NCI-H1436 treated with DMSO at 0.1 percent for 48 hours (cell line): ENCODE measurements around the gene PRICKLE2.

Experiments
- DNase-seq: peaks from one replicate; lab custom pipeline; 2025; lab: John Stamatoyannopoulos, UW

PRICKLE2 gene

DNA sequence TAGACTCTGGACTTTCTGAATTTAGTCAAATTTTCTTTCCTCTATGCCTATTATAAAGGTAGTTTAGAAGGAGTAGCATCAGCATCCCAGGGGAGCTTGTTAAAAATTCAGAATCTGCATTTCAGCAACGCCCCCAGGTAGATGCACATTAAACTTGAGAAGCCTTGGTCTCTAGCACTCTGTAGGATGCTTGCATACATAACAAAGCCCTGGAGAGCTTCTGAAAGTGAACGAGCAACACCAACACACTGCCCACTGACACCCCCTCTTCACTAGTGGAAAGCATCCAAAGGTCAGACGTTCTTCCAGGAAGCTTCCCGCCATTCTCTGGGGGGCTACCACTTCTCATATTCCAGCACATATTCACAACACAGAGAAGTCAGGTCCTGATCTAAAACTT, 6.5 kb downstream of the PRICKLE2 start:
- DNase-seq, result no peak

DNA sequence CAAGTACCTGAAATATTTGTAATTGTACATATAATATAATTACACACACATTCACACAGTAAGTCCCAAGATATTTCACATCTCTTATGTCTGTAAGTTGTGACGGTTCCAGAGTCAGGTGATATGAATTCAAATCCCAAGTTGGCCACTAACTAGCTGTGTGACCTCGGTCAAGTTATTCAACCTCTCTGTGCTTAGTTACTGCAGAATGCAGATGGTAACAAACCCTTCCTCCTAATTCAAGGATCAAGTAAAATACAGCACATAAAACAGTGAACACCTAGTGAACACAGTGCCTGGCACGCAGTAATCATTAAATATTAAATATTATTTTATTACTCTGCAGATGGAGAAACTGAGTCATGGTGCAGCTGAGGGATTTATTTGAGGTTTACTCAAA, 6.9 kb downstream of the PRICKLE2 start:
- DNase-seq, result no peak

DNA sequence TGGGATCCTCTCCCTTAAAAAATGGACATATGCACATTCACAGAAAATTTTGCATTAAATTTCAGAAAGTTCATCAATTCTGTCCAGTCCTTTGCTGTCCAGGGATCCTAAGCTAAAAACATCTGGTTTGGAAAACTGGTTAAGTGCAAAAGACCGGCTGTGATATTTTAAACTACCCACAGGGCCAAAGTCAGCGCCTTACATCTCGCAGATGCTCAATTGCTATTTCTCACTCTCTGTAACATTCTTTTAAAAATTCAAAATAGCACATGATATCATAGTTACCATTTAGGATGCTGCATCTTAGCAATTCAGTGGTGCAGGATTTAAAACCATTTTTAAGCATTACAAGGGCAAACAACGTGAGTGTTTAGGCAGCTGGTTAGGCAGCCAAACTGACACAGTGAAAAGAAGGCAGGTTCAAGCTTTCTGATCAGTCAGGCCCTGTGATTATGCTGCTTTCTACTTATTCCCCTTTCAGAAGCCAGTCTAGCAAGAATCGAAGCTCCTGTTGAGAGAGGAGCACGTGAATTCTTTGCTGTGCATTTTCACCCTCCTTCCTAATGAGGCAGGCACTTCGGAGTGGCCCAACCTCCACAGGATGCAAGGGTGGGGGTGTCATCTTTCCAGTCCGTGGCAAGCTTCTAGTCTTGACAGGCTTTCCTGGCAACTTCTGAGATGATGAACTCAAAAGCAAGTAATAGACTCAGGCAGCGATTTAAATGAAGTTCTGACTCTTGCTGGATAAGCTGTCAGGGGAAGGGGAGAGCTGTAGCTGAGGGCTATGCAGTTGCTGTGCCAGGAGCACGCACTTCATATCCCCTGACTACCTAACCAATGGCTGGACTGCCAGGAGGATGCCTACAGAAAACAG, 8.8 kb downstream of the PRICKLE2 start:
- DNase-seq, result no peak

DNA sequence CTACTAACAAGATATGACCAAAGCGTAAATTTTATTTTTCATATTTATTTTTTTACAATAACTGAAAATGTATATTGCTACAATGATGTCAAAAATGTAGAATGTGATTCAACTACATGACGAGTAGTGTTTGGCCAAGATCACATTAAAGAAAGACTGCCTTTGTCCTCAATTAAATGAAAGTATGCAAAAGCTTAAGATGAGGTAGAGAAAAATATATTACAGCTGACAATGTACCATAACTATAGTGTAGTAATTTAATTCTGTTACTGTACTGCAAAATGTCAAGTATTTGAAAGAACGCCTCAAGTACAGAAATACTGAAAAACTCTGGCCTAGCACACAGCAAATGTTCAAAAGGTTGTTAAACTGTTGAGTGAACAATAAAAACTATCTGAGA, 9.7 kb downstream of the PRICKLE2 start:
- DNase-seq, result no peak

DNA sequence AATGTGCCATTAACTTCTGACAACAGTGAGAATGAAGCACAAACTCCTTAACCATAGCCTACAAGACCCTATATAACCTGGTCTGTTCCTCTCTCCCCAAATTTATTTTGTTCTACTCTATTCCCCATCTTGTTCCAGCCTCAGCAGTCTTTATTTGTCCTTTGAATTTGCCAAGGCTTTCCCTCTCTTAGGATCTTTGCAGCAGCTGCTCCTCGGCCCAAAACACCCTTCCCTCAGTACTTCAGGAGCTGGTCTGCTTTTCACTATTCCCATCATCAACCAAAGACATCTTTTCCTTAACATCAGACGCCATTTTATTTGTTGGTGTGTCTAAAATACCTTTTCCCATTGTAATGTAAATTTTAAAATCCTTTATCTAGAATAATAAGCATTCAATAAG, 10.2 kb downstream of the PRICKLE2 start:
- no peak for DNase-seq

DNA sequence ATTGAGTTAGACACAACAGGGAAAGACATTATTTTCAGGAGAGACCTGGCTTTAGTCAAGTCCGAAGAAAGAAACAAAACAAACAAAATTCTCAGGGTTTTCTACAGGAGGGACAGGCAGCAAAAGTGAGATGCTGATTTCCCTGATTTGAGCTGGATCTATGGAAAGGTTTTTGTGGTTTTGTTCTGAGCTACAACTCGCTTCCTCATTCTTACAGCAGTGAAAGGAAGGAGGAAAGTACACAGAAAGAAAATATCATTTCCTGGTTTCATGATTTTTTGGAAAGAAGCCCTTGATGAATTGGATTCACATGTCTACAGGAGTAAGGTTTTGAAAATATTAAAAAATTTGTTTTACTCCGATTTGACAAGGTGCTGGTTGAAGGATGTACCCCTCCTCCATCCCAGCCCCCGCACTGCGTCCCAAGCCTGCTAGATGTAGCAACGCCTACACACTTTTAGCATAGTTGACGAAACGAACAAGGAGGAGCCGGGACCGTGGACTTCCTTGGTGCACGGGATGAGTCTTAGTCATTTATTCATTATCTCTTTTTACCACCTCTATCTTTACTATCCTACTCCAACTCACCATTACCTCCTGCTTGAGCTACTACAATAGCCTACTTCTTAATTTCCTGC, 10.8 kb downstream of the PRICKLE2 start:
- DNase-seq, result no peak

DNA sequence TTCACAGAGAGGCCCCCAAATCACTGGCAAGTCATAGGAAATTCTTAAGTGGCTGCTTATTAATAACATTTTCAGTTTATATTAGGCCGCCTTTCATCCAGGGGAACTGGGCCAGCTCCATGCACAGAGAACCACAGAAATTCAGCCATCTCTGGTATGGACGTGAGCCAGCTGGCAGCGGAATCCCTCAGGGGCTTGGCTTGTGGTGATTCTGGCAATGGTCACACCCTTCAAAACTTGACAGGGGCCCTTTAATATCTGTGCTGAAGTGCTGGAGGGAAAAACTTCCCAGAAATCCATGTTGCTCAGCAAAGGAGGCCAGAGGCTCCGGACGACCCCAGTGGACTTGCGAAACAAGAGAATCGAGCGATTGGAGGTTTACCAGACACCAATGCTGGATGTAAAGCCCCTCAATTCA, 11.3 kb downstream of the PRICKLE2 start:
- DNase-seq, result no peak

DNA sequence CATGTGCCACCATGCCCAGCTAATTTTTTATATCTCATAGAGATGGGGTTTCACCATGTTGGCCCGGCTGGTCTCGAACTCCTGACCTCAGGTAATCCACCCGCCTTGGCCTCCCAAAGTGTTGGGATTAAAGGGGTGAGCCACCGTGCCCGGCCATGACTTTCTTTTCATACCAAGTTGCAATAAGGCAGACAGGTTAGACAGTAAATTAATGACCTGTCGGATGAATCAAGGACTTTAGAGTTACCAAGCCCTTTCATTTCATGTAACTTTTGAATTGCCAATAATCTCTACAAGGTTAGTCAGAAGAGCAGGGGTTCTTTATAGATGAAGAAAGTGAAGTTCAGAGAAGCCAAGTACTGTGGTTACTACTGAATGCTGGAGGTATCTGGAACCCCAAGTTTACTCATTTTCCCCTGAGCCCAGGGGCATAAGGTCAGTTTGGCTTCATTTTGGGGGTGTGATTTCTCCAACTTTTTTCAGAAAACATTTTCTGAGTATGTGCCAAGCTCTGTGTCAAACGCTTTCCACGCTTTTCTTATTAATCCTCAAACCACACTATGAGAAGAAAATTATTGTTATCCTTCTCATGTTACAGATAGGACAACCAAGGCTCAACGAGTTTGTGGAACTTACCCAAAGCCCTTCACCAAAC, 11.9 kb downstream of the PRICKLE2 start:
- no peak for DNase-seq

DNA sequence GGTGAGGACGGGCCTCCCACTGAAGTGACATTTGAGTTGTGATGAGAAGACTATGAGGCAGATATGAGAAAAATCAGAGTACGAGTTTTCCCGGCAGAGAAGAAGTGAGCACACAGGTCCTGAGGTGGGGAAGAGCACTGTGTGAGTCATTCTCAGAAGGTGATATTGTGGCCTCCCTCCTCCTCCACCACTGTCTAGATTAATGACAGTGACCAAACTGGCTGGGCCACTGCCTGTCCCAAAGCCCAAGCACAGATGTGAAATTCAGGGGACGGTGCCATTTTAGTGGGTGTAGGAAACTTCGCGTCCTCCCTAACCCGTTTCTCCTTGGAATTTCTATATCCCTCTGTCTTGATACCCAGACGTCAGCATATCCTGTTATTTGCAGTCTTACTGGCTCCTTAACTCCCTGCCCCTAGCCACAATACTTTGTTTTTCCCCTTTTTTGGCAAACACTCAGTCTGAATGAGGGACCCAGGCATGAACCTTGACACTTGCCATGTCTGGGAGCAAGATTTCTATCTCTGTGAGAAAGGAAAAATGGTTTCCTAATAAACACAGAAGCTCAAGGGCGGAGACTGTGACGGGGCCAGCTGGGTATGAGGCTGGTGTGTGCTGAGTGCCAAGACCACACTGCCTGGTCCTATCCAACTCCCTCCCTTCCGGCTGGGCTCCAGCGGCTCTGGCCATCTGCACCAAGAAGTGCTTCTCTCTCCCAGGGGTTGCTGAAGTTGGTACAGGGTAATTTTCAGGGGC, 15.2 kb downstream of the PRICKLE2 start:
- DNase-seq, result no peak

DNA sequence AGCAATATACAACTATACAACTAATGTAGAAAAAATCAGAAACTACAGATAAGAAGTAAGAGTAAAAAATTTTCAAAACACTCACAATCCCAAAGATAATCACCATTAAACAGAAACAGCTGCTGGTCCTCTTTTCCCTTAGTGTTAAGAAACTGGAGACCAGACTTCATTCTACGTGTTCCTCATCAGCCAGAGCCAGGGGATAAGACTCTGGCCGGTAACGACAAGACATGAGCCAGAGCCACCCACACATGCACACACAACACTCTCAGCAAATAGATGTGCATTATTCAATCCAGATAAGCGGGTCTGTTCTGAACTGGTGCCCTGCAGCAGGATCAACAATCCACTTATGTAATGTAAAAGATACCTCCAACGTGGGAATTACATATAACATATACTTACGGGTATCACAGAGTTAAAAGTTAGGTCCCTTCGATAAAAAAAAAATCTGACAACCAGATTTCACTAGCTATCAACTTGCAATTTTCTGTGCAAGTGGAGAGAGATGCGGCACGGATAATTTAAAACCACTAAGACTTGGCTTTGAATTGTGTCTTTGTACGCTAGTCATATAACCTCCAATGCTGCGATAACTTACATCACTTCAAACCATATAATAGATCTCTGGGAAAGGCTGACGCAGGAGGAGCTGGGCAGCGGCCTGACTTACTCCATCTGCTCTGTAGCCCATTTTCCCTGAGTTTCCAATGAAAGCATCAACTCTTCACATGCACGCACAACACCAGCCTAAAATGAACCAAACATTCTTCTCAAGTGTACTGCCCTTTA, 17.8 kb downstream of the PRICKLE2 start:
- no peak for DNase-seq

DNA sequence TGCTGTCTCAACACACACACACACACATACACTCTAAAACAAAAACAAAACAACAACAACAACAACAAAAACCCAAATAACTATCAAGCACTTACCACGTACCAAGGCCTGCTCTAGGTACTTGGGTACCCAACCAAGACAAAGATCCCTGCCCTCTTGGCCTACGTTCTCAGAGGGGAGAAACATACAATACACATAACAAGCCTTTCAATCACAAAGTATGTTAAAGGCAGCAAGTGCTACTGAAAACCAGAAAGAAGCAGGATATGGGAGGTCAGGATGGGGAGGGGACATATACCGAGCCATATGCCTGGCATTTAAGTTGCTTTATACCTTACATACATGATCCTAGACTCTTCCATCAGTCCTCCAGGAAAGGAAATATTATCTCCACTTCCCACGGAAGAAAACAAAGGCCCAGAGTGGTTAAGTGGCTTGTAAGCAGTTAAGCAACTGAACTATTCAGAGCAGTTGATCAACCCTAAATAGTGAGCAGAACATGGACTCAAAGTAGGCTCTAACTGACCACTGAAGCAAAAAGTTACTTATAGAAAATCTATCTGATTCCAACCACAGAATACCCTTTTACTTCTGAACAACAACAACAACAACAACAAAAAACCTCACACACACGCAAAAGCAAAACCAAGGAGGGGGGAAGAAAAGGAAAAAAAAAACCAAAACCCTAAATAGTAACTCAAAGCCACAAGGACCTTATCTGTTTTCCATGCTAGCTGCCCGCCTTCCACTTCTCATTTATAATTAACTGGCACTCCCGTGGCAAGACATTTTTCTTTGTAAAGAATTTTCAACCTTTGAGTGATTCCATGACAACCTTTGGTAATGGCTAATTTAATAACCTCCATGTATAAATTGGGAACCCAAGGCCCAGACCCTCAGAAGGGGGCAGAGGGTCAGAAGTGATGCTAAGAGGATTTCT, 21.0 kb downstream of the PRICKLE2 start:
- DNase-seq, result no peak

DNA sequence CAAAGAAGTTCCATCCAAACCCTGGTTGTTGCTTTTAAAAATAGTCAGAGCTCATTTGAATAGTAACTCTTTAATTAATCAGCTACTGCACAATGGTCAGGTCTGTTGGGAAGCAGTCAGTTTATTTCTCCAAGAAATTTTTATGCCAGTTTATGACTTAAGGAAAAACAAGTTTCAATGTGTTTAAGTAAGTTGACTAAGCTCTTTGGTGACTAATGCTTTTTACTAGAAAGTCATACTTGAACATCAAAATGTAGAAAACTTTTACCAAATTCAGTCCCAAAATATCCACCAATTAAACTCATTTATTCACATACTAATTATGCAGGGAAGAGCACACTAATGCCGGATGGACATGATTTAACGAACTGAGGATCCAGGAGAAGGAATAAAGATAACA, 22.1 kb downstream of the PRICKLE2 start:
- no peak for DNase-seq

DNA sequence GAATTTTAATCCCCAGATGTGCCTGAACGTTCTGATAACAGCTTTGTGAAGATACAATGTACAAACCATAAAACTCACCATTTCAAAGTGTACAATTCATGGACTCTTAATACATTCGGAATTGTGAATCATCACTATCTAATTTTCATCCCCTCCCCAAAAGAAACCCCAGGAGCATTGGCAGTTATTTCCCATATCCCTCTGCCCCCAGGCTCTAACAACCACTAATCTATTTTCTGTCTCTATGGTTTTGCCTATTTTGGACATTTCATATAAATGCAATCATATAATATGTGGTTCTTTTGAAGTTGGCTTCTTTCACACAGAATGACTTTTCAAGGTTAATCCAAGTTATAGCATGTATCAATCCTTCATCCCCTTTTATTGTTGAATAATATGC, 25.3 kb downstream of the PRICKLE2 start:
- DNase-seq, result no peak

DNA sequence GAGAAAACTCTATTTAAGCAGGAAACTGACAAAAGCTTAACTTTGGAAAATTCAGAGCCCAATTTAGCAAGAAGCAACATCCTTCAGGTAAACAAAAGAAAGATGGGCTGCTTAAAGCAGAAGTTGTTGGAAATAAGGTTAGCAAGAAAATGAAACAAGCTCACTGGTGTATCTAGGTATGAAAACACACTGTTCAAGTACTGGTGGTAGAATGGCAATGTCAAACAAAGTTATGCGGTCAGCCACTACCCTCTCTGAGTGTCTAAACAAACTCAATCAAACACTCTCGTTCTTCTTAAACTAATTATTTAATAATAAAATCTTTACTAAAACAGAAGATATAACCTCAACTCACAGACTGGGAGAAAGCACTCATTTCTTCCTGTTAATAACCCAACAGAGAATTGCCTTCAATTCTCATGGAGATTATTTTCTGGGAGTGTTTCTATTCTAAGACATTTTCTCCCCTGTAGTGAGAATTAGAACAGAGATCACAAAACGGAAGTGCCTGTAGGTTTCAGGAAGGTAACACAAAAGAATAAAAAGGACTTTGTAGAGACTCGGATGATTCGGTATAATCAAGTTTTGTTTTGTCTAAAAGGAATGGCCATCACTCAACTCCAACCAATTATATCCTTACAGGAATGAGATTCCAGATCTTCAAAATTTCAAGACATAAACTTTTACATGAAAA, 28.9 kb downstream of the PRICKLE2 start:
- DNase-seq, result no peak

DNA sequence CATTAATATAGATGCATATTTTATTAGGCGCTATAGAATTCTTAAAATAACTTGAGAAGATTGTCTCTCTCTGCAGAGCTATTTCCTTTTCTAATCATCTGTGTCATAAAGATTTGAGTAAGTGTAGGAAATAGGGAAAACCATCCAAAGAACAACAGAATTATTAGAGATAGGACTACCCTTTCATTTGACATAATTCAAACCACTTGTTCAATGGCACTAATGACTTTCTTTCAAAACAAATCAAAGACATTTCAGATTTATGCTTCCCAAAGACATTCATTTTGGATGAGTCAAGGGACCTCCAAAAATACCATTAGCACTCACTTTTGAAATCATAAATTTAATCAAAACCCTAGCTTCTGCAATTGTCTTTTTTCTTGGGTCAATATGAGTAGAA, 29.5 kb downstream of the PRICKLE2 start:
- DNase-seq, result no peak

DNA sequence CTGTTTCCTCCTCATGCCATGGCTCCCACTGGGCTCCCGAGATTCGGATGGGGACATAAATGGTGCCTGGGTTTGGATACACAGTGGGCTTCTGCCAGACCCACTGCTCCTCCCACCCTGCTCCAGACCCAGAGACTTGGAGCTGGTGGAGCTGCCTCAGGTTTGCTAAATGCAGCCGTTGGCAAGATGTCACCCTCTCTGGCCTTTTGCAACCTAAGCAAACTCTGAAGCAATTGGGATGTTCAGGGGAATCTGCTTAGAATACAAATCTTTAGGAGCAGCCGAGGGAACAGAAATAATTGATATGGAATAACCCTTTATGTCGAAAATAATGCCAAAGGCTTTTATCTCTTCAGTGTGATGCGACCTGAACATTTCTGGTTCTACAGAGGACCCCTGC, 33.4 kb downstream of the PRICKLE2 start:
- DNase-seq, result no peak

DNA sequence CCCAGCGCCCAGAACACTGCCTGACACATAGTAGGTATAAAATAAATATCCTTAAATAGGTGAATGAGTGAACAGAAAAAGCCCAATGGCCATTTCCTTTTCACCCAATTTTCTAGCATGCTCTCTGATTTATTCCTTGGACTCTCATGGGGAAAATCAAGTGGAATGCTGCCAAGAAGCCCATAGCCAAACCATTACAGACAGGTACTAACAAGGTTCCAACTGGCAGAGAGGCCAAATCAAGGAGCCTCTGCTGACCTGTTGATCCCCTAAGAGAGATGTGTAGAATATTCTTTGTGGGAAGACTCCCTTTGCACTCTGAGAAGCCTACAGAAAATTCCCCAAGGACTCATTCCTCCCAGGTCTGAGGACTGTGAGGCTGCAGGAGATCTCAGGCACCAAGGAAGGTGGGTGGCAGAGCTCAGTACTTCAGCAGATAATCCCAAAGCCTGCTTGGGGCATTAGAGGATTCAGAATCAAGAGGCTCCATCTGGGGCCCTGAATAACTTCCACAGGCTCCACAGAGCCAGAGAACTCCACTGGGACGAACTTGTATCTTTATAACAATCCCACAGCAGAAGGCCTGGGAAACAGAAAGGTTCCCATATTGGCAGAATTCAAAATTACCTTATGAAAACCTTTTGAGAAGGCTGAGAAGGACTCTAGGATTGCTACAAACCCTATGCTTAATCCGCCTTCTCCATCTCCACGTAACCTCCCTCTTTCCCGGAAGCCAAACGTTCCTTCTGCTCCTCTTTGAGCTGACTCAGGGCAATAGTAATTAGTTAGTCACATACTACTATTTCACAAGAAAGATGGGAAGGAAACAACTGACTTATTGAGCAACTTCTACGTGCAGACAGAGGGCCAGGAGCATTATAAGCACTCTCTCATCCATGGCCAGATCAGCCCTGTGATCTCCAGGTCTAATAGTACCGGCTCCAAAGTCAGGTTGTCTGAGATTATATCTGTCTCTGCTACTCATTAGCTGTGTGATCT, 34.5 kb downstream of the PRICKLE2 start:
- DNase-seq, result no peak

DNA sequence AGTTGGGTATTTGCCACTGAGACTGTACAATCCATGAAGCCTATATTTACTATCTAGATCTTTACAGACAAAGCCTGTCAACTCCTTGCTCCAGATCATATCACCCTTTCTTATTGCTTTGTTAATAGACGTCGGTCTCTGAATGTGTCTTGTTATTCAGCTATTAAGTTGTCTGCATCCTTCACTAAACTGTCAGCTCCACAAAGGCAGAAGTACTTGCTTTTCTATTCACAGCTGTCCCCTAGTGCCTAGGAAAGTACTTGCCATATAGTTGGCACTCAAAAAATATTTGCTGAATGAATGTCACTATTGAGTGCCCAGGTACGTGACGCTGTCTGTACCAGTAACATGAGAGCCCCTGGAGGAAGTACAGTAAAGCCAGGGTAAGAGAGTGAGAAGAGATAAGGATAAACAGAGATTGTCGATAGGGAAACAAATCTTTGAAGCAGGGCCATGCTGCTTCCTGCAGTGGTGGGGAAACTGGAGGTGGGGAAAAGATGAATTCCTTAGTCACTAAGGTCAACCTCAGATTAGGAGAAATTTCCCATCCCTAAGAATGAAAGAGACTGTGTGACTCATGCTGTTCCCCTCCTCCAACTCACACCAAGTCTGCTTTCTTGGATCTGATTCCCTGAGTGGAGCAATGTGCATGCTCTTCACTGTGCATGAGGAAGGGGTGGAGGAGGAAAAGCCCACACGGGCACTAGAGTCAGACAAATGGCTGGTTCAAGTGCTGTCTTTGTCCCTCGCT, 36.3 kb downstream of the PRICKLE2 start:
- no peak for DNase-seq
